Urothelium cell line (cell line): ENCODE data around the gene COX7C.
A peak's percentile ranks its signal among the peaks of the same experiment; 100 is the strongest.
"Not testable (repeated sequence)": the region's sequence is repeated elsewhere in the genome, so short reads cannot be mapped to it uniquely, and the experiment has no call there.

ENCODE experiments used
- DNase-seq: peaks from one replicate; pipeline ENCODE4 v3.0.0; 2011; ENCODE audit warnings: low spot score, mixed read lengths
- FAIRE-seq: peaks from 2 replicates; lab custom pipeline; 2011; peaks lifted over from hg19 to GRCh38; lab: Jason Lieb, UNC

COX7C gene, protein sequence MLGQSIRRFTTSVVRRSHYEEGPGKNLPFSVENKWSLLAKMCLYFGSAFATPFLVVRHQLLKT

DNA sequence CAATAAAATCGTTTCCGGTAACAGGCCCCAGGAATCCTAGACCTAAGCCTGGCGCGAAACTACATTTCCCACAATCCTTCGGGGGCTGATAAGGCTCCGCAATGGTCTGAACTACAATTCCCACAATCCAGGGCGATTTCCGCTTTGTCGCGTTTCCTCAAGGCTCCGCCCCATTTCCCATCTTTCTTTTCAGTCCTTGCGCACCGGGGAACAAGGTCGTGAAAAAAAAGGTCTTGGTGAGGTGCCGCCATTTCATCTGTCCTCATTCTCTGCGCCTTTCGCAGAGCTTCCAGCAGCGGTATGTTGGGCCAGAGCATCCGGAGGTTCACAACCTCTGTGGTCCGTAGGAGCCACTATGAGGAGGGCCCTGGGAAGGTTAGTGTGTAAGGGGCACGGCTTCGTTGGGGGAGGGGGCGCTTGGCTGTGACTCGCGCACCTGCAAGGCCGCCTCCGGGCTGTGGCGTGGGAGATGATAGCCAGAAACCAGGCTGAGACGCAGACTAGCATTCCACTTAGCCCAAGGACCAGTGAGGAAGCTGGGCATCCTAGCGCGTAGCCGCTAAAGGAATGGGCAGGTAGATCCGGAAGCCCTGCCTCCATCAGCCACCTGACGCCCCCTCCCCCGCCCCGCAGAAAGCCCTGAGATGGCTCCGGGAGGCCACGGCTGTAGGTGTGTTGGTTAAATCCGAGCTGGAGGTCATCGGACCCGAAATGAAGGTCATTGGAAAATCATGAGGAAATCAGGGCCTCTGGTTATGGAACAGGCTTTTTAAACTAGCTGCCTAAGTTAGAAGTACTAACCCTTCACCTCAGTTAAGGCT lies at the start of gene COX7C:
Gene COX7C (plus strand): TSS at position 186 of the 821 bp plus-strand sequence. CDS start 115 bp downstream, at position 301.
- FAIRE-seq, result no peak
- peak; percentile 92 for DNase-seq

DNA sequence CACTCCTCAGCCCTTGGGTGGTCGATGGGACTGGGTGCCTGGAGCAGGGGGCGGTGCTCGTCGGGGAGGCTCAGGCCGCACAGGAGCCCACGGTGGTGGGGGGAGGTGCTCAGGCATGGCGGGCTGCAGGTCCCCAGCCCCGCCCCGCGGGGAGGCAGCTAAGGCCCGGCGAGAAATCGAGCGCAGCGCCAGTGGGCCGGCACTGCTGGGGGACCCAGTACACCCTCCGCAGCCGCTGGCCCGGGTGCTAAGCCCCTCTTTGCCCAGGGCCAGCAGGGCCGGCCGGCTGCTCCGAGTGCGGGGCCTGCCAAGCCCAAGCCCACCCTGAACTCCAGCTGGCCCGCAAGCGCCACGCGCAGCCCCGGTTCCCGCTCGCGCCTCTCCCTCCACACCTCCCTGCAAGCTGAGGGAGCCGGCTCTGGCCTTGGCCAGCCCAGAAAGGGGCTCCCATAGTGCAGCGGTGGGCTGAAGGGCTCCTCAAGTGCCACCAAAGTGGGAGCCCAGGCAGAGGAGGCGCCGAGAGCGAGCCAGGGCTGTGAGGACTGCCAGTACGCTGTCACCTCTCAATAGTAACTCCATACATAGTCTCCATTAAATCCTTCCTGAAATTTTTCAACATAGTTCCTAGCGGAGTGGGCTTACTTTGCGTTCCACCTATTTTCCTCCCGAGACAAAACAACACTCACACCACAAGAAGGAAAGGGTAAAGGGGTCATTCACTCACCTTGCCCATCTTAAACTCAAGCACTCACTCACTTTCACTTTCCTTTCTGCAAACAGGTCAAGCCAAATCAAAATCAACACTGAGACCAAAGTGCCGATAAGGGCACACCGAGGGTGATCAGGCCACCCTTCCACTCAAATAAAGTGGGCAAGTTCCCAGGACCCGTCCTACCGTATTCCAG lies 48.0 kb upstream of the COX7C start:
- DNase-seq, FAIRE-seq: not testable (repeated sequence)

DNA sequence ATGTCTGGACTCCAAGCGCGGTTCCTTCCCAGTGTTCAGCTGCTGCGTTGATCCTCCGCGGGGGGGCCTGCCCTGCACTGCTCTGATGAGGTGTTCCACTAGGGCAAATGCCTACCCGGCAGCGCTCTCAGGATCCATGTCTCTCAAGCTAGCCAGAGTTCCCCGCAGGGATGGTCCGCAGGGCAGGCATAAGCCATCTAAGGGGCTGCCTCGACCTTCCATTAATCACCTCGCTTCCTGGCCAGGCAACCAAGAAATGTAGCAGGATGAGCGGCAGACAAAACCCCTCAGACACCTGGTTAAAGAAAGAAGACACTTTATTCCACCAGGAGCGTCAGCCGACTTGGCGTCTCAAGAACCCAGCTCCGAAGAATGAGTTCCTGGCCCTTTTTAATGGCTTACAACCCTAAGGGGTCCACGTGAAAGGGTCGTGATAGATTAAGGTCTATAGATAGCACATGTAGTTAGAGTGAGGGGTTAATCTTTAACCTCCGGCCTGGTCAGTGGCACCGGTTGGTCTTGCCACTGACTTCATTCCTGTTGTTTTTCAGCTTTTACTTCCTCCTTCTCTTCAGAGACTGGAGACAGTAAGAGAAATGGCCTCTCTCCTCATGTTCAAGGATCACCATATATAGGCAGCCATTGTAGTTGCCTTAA lies 47.2 kb upstream of the COX7C start:
- FAIRE-seq, result no peak
- DNase-seq, result peak; percentile 6

DNA sequence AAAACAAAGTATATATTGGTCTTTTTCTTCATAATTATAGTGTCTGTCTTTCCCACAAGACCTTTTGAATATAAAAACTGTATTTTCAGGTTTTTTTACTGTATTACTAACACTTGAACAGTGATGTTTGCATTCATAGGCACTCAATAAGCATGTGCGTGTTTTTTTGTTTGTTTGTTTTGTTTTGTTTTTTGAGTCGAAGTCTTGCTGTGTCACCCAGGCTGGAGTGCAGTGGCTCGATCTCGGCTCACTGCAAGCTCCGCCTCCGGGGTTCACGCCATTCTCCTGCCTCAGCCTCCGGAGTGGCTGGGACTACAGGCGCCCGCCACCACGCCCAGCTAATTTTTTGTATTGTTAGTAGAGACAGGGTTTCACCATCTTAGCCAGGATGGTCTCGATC lies 46.6 kb upstream of the COX7C start:
- FAIRE-seq, DNase-seq: not testable (repeated sequence)

DNA sequence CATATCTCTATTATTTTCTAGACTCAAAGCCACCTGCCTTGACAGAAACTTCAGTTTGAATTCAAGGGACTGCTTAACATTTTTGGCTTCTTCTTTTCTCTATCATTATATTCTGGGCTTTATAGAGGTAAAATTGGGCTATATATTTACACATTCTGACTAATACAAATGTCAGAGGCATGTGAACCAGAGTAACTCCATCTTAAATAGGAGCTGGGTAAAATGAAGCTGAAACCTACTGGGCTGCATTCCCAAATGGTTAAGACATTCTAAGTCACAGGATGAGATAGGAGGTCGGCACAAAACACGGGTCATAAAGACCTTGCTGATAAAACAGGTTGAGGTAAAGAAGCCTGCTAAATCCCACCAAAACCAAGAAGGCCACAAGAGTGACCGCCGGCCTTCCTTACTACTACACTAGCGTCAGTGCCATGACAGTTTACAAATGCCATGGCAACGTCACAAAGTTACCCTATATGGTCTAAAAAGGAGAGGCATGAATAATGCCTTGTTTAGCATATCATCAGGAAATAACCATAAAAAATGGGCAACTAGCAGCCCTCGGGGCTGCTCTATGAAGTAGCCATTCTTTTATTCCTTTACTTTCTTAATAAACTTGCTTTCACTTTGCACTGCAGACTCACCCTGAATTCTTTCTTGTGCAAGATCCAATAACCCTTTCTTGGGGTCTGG lies 44.8 kb upstream of the COX7C start:
- no peak for FAIRE-seq
- DNase-seq, result no peak

DNA sequence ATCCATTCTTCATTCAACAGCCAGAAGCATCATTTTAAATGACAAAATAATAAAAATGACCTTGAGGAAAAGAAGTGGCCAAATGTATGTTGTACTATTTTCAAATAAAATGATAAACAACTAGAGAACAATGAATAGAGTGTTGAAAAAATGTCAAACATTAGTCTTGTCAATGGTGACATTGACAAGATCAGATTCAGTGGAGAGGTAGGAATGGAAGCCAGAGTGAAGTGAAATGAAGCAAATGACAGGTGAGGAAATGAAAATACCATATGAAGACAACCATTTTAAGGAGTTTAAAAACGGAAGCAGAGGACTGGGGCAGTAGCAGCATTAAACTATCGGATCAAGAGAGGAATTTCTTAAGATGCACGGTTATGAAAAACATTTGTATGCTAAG lies 38.2 kb upstream of the COX7C start:
- no peak for FAIRE-seq
- DNase-seq, result no peak

DNA sequence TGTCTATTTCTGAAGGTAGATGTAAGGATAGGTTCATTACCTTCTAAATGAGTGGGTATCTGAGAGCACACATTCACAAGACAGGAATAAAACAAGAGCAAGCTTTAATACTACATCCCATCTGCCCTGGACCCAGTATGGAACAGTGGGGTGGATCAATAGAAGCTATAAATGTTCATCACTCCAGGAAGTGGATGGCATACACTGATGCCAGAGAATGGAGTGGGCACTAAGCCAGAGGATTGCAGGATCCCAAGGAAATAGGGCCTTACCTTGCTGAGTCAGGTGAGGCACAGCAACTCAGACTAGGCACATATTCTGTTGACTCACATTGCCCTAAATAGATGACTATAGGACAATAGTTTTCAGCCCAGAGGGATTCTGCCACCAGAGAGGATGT lies 21.3 kb upstream of the COX7C start:
- FAIRE-seq (no peak), DNase-seq (no peak)

DNA sequence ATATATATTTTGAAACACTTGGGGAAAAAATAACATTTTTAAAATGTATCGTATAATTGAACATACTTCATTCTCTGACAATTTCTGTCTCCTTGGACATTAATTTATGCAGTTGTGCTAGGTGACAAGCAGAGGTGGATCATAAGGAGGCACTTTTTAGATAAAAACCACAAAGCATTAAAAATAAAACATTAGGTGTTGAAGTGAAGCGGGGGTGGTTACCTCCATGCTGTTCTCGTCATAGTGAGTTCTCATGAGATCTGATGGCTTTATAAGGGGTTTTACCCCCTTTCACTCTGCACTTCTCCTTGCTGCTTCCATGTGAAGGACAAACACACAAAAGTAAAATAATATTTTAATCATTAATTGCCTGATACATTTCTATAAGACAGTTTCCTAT lies 11.9 kb upstream of the COX7C start:
- DNase-seq (no peak), FAIRE-seq (no peak)

DNA sequence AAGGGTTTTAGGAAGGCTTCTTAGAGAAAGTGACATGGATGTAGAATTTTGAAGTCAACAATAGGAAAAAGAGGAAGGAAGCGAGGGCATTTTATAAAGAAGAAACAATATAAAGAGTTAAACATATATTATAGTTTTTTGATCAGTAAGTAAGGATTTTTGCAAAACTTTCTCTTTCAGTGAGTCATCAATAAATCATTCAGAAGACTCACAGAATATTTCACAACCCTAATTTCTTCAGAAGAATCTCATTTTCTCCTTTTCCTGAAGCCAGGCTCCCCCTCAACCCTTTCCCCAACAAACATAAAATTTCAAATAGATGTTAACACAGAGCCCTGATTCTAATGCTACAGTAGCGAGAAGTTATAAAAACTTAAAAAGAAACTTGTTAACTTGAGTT lies 4.3 kb upstream of the COX7C start:
- FAIRE-seq, result no peak

DNA sequence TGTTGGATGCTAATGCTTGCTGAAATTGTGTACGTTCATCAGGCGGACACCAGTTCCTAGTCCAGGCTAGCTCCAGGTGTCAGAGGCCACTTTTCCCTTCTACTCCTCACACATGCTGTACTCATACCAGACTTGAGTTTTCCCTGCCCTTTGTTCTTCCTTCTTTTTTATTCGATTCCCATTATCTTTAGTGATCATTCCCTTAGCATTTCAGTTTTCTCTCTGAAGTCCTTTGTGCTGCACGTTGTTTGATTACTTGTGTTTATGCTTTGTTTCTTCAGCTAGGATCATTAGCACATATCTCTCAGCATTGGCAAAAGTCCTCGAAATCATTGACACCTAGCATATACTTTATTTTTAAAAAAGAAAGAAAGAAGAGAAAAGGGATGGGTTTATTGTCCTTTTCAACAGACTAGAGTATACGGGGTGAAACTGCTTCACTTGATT lies 409 bp upstream of the COX7C start:
- no peak for FAIRE-seq

More for the DNA sequence above, 4.3 kb upstream of the COX7C start:
- no peak for DNase-seq

DNA sequence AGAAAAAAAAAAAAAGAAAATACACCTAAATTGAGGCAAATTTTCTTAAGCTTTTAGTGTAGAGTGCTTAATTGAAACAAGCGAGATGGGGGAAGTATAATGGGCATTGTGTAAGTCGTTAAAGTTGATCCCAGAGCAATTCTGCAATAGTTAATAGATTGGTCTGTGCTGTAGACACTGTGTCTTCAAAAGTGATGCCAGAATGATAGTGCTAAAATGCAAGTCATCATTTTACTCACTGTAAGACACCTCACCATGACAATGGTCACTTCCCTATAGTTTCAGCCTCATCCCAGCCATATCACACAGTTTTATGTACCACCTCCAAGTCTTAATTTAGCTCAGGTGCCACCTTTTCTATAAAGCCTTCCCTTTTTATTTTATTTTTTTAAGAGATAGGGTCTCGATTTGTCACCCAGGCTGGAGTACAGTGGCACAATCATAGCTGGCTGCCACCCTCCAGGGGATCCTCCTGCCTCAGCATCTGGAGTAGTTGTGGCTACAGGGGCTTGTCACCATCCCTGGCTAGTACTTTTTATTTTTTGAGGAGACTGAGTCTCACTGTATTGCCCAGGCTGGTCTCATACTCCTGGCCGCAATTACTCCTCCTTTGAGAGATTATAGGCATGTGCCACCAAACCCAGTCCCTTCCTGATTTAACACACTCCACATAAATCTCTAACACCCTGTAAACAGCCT lies 6.2 kb downstream of the COX7C start:
- no peak for DNase-seq
- FAIRE-seq, result no peak

More for the DNA sequence above, 409 bp upstream of the COX7C start:
- DNase-seq, result no peak

DNA sequence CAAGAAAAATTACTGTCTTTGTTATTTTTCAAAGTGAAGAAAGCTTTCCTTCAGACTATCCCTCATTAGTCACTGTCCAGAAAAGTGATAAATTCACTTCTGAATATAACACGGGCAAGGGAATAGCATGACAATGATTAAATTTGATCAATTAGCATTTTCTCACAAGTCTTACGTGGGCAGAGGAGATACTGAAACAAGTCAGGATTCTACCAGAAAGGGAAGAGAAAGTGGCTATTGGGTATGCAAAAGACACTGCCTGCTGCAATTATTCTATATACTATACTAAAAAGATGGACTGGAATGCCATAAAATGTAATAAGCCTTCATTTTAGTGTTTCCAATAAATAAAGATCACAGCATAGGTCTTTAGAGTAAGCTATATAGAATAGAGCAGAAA lies 7.4 kb downstream of the COX7C start:
- FAIRE-seq (no peak), DNase-seq (no peak)

DNA sequence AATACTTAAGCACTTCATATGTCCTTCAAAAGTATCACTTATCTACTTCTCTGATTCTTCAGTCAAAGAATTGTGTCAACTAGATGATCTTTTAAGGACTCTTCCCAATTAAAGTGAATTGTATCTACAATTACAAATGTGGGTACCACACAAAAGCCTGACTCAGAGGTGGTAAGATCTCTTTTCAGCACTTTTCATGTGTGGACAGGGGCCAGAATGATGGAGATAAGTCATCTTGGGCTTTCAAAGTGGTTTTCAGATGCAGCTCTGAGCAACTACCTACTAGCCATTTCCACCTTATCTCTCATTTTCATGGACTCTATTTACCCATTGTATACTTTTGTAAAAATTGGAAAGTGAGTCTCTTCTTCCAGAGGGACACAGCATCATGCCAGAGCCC lies 8.4 kb downstream of the COX7C start:
- DNase-seq (no peak), FAIRE-seq (no peak)

DNA sequence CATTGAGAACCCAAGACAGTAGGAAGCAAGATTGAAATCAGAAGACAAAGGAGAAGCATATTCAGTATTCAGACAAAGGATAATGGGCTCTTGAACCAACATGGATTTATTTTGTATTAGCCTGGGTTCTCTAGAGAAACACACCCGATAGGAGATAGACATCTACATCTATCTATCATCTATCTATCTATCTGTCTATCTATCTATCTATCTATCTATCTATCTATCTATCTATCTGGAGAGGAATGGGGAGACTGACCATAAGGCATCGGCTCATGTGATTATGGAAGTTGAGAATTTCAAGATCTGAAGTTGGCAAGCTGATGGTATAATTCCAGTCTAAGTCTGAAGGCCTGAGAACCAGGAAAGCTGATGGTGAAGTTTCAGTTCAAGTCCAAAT lies 13.4 kb downstream of the COX7C start:
- DNase-seq, result no peak

DNA sequence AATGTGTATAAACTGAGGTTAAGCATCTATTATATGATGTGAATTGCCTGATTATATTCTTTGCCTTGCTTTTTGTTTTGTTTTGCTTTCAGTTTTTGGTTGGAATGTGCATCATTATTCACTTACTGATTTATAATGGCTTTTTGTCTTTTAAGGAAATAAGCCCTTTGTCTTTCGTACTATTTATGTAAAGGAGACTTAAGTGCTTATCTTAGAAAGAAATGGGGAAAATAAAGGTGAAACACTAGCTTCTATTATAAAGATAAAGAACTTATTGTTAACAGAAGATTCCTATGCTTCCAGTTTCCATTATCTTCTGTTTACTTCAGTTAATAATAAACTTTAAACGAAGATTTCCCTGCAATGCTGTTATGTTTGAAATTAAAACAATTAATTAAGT lies 23.3 kb downstream of the COX7C start:
- DNase-seq, result no peak
- no peak for FAIRE-seq

More for the DNA sequence above, 13.4 kb downstream of the COX7C start:
- no peak for FAIRE-seq

DNA sequence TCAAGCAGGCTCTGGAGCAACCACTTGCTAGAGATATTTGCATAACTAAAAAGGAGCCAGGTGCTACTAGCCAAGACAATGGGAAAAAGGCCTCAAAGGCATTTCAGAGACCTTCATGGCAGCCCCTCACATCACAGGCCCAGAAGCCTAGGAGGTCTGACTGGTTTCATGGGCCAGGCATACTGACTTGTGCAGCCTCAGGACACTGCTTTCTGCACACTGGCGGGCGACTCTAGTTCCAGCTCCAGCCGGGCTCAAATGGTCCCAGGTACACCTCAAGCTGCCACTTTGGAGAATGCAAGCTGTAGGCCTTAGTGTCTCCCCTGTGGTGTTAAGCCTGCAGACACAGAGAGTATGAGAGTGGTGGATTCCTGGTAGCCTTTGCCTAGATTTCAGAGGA lies 27.1 kb downstream of the COX7C start:
- DNase-seq (no peak), FAIRE-seq (no peak)

DNA sequence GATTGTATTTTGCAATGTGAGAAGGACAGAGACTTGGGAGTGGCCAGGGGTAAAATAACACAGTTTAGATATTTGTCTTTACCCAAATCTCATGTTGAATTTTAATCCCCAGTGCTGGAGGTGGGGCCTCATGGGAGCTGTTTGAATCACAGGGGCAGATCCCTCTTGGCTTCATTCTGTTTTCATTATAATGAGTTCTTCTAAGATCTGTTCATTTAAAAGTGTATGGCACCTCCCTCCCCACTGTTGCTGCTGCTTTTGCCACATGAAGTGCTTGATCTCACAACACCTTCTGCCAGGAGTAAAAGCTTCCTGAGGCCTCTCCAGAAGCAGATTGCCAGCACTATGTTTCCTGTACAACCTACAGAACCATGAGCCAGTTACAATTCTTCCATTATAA lies 28.1 kb downstream of the COX7C start:
- DNase-seq, result no peak
- FAIRE-seq, result no peak

DNA sequence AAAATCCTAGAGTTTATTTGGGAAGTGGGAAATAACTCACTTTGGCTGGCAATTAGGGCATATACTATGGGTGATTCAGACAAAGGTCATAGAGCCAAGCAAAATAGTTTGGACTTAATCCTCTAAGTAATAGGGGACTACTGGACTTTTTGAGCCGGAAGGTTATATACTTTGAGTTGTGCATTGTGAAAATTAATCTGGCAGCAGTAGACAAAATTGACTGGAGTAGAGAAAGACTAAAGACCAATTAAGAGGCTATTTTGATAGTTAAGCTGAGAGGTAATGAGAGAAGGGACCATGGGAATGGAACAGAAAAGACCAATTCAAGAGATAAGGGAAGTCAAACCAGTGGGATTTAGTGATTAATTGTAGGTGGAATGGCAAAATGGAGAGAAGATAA lies 28.9 kb downstream of the COX7C start:
- FAIRE-seq, result no peak
- no peak for DNase-seq

DNA sequence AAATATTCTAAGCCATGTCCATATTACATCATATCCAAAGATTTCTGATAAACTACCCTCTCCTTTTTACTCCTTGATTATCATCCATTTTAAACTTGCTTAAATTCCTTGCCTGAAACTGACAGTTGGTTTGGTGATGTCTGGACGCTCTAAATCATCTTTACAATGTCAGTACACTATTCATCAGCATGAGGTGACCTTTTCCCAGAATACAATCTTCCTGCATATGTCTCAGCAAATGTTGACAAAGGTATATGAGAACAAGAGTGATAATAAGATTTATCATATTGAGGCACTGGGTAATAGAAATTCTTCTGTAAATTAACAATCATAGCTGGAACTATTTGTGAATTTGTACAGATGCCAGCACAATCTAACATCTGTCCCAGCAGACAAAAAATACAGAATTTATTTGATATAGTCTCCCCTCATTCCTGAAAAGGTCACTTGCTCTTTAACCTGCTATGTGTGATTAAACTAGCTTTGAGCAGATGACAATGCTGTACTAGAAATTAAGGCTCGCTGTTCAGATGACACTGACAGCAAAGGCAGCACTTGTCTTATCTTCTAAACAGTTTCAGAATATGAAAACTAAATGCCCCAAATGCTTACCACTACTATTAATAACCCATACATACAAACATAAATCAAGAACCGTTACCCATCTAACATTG lies 32.2 kb downstream of the COX7C start:
- DNase-seq, result no peak
- no peak for FAIRE-seq
